HG02610 (cell line): ENCODE results near the gene CBY1.
A peak's percentile ranks its signal among the peaks of the same experiment; 100 is the strongest.
"Not testable (repeated sequence)": the region's sequence is repeated elsewhere in the genome, so short reads cannot be mapped to it uniquely, and the experiment has no call there.

Experiments used
- ATAC-seq: cut with Tn5 transposase; IDR thresholded peaks from one replicate; pipeline ENCODE4 v1.9.1; 2021; ENCODE audit warnings: mild to moderate bottlenecking, moderate library complexity; ENCODE audit not compliant: unreplicated experiment

Gene CBY1

GRCh38 chr22:38656256-38657044, at the start of gene CBY1, which contains the start of gene FAM227A:
Gene CBY1, plus strand, starts transcription at chr22:38656638. Its CDS starts 11,417 bp downstream, at chr22:38668055.
Gene FAM227A, minus strand, starts transcription at chr22:38656392. Its CDS starts 6,224 bp downstream, at chr22:38650168.
- ATAC-seq, result peak; percentile 71

- ATAC-seq, result no peak
Measured at GRCh38 chr22:38607680-38608079, 48.8 kb upstream of the CBY1 start.

GRCh38 chr22:38608992-38609750, 47.3 kb upstream of the CBY1 start:
- no peak for ATAC-seq

GRCh38 chr22:38610234-38610633, 46.2 kb upstream of the CBY1 start:
- ATAC-seq, result no peak

GRCh38 chr22:38611559-38611958, 44.9 kb upstream of the CBY1 start:
- no peak for ATAC-seq

GRCh38 chr22:38612217-38613006, 44.0 kb upstream of the CBY1 start:
- no peak for ATAC-seq

- no peak for ATAC-seq
Measured at GRCh38 chr22:38613588-38613987, 42.9 kb upstream of the CBY1 start.

- ATAC-seq, result no peak
Measured at GRCh38 chr22:38614332-38615063, 41.9 kb upstream of the CBY1 start.

- not testable (repeated sequence) for ATAC-seq
Measured at GRCh38 chr22:38615064-38615405, 41.4 kb upstream of the CBY1 start.

GRCh38 chr22:38618258-38618657, 38.2 kb upstream of the CBY1 start:
- no peak for ATAC-seq

- no peak for ATAC-seq
Measured at GRCh38 chr22:38618682-38619081, 37.8 kb upstream of the CBY1 start.

GRCh38 chr22:38623351-38623750, 33.1 kb upstream of the CBY1 start:
- no peak for ATAC-seq

GRCh38 chr22:38628444-38628843, 28.0 kb upstream of the CBY1 start:
- ATAC-seq, result no peak

- ATAC-seq, result no peak
Measured at GRCh38 chr22:38629108-38629507, 27.3 kb upstream of the CBY1 start.

- no peak for ATAC-seq
Measured at GRCh38 chr22:38631724-38632123, 24.7 kb upstream of the CBY1 start.

GRCh38 chr22:38632528-38632927, 23.9 kb upstream of the CBY1 start:
- no peak for ATAC-seq

- ATAC-seq, result no peak
Measured at GRCh38 chr22:38638216-38638615, 18.2 kb upstream of the CBY1 start.

- ATAC-seq, result no peak
Measured at GRCh38 chr22:38638728-38639127, 17.7 kb upstream of the CBY1 start.

GRCh38 chr22:38641476-38642040, 14.9 kb upstream of the CBY1 start:
- ATAC-seq, result no peak

- not testable (repeated sequence) for ATAC-seq
Measured at GRCh38 chr22:38644245-38644644, 12.2 kb upstream of the CBY1 start.
